HepG2 (cell line): Measurements from ENCODE around the gene KCNN2. TPM values are rescaled to one million over a fixed set of nuclear protein-coding genes. Genes with fewer than 3 reads are reported as not detected.

Experiments
- ATAC-seq: fragments of 200-7000 bp; cut with Tn5 transposase; 3 replicates; pipeline ENCODE4 v1.9.1; 2020; ENCODE audit warnings: mild to moderate bottlenecking, moderate library complexity
- BruUV-seq: library from RNA; stranded (reverse); fragments of 400-500 nt; replicated peaks from 2 replicates; lab custom pipeline; 2021; lab: Mats Ljungman, UMichigan
- CTCF ChIA-PET: fragments of 300-600 bp; formaldehyde crosslinking; extraction: SDS; loops from one replicate; lab custom pipeline; 2021; ENCODE audit warnings: low total read pairs, inconsistent platforms, low intra/inter-chr PET ratio; lab: Yijun Ruan, JAX
- POLR2A ChIA-PET: fragments of 350-600 bp; sonication (Branson Sonifier 250); formaldehyde crosslinking; loops from one replicate; lab custom pipeline; 2020; ENCODE audit warnings: antibody characterized with exemption, inconsistent platforms; lab: Yijun Ruan, JAX
- DNase-seq: peaks from one replicate; pipeline ENCODE4 v3.0.0-alpha.2; 2015; ENCODE audit warnings: low spot score
- FAIRE-seq: peaks from 3 replicates; lab custom pipeline; 2011; peaks lifted over from hg19 to GRCh38; lab: Jason Lieb, UNC
- H2AFZ ChIP-seq: one replicate; pipeline ENCODE4 v1.6.1; 2011; ENCODE audit warnings: low read length, inconsistent platforms
- H3K27ac ChIP-seq: fragments of 300-600 bp; 3 replicates; pipeline ENCODE4 v1.8.0; 2011; ENCODE audit warnings: mixed run types, mild to moderate bottlenecking, mixed read lengths, low read length, inconsistent platforms; ENCODE audit not compliant: insufficient read depth; ENCODE audit errors: extremely low read length
- H3K27me3 ChIP-seq, 2 experiments: fragments of 200-600 bp in 1 of 2; 2 replicates in 1 of 2; 3 replicates in 1 of 2; pipeline versions ENCODE4 v1.6.0 to v1.8.0; 2011; ENCODE audit warnings: low read length in 2 of 2, mild to moderate bottlenecking in 2 of 2, moderate library complexity in 2 of 2, inconsistent platforms in 1 of 2; ENCODE audit not compliant: insufficient read depth in 2 of 2, control insufficient read depth in 1 of 2
- H3K36me3 ChIP-seq, 2 experiments: fragments of 200-600 bp in 1 of 2; replicated peaks in 1 of 2; 2 replicates in 1 of 2; 3 replicates in 1 of 2; pipeline versions ENCODE4 v1.5.1 to v1.8.0; 2011; ENCODE audit warnings: low read length in 2 of 2, inconsistent platforms in 1 of 2; ENCODE audit not compliant: insufficient read depth in 2 of 2, control insufficient read depth in 1 of 2
- H3K4me1 ChIP-seq: 2 replicates; pipeline ENCODE4 v1.5.1; 2012; ENCODE audit warnings: low read length, inconsistent platforms; ENCODE audit not compliant: insufficient read depth
- H3K4me2 ChIP-seq: 2 replicates; pipeline ENCODE4 v1.6.0; 2011; ENCODE audit warnings: low read depth, low read length, inconsistent platforms
- H3K4me3 ChIP-seq, 3 experiments: fragments of 200-600 bp in 1 of 3; sonication (generic), shearing (Covaris generic) in 1 of 3; replicated peaks in 1 of 3; 2 replicates each; pipeline ENCODE4 v1.5.1; 2011 to 2016; ENCODE audit warnings: low read length in 3 of 3, inconsistent platforms in 2 of 3, low read depth in 2 of 3, mild to moderate bottlenecking in 2 of 3, control low read depth in 1 of 3, mixed read lengths in 1 of 3; ENCODE audit not compliant: insufficient read depth in 1 of 3
- H3K79me2 ChIP-seq: one replicate; pipeline ENCODE4 v1.6.1; 2011; ENCODE audit warnings: low read length, inconsistent platforms; ENCODE audit not compliant: insufficient read depth
- H3K9ac ChIP-seq: 2 replicates; pipeline ENCODE4 v1.6.0; 2011; ENCODE audit warnings: mild to moderate bottlenecking, low read depth, low read length, inconsistent platforms; ENCODE audit not compliant: insufficient read depth
- H3K9me3 ChIP-seq: 2 replicates; pipeline ENCODE4 v1.5.1; 2012; ENCODE audit warnings: mild to moderate bottlenecking, low read length
- H4K20me1 ChIP-seq: 2 replicates; pipeline ENCODE4 v1.6.0; 2011; ENCODE audit warnings: inconsistent platforms, mild to moderate bottlenecking, low read length, moderate library complexity; ENCODE audit not compliant: insufficient read depth
- HCFC1 ChIP-seq: fragments of 150-350 bp; IDR thresholded peaks from 2 replicates; pipeline ENCODE4 v1.6.1; 2014; ENCODE audit warnings: low read depth, low read length
- HNRNPL ChIP-seq: fragments of 200-400 bp; formaldehyde crosslinking; IDR thresholded peaks from 2 replicates; pipeline ENCODE4 v1.6.1; 2017; ENCODE audit warnings: mild to moderate bottlenecking, low read depth, low read length
- POLR2G ChIP-seq: fragments of 200-400 bp; formaldehyde crosslinking; IDR thresholded peaks from 2 replicates; pipeline ENCODE4 v1.6.1; 2018; ENCODE audit warnings: mild to moderate bottlenecking, low read depth, low read length, moderate library complexity
- ZIK1 ChIP-seq: sonication (generic); formaldehyde crosslinking; IDR thresholded peaks from 2 replicates; pipeline ENCODE4 v1.5.0; 2020; ENCODE audit warnings: mild to moderate bottlenecking, low read depth, missing genetic modification reagents, borderline replicate concordance
- ZNF225 ChIP-seq: sonication (generic); formaldehyde crosslinking; IDR thresholded peaks from 2 replicates; pipeline ENCODE4 v1.4.0; 2020; ENCODE audit warnings: mild to moderate bottlenecking, missing genetic modification reagents
- ZNF282 ChIP-seq: fragments of 450-650 bp; IDR thresholded peaks from 2 replicates; pipeline ENCODE4 v1.6.1; 2018; ENCODE audit not compliant: partially characterized antibody
- ZNF3 ChIP-seq: IDR thresholded peaks from 2 replicates; pipeline ENCODE4 v1.7.0; 2017; ENCODE audit warnings: inconsistent platforms
- ZNF432 ChIP-seq: sonication (generic); formaldehyde crosslinking; IDR thresholded peaks from 2 replicates; pipeline ENCODE4 v1.5.0; 2020; ENCODE audit warnings: missing genetic modification reagents, mild to moderate bottlenecking, borderline replicate concordance
- ZNF460 ChIP-seq: sonication (generic); formaldehyde crosslinking; IDR thresholded peaks from 2 replicates; pipeline ENCODE4 v1.5.1; 2020; ENCODE audit warnings: missing genetic modification reagents, mild to moderate bottlenecking, borderline replicate concordance
- in situ Hi-C: cut with HindIII; loops from 2 replicates; pipeline ENCODE4 v1.10.0; 2017; ENCODE audit warnings: low pct_unique_long_range_greater_than_20kb; ENCODE audit not compliant: extremely low pct_ligation_motif_present
- intact Hi-C: fragments of 100-400 bp; cut with micrococcal nuclease; formaldehyde crosslinking; loops from one replicate; pipeline ENCODE4 v1.10.0; 2022; ENCODE audit not compliant: unreplicated experiment
- polyA plus RNA-seq, 8 experiments: library from polyadenylated mRNA; depleted of rRNA in 3 of 8; stranded (reverse) in 7 of 8; unstranded in 1 of 8; fragments of >200 nt; fragmentation: Illumina TruSeq in 4 of 8; extraction: Trizol in 4 of 8; gene quantifications; 2 replicates each; pipeline versions ENCODE4 v1.2.1 to v1.2.3, GENCODE V29; 2011 to 2016; ENCODE audit warnings: low read depth in 4 of 8, missing spikeins in 1 of 8, mixed read lengths in 1 of 8; ENCODE audit not compliant: insufficient read depth in 1 of 8
- total RNA-seq, 5 experiments: library from RNA; depleted of rRNA; stranded (reverse); fragments of >200 nt; fragmentation: Illumina TruSeq; extraction: Trizol; gene quantifications; 2 replicates each; pipeline ENCODE4 v1.2.3, GENCODE V29; 2016; ENCODE audit warnings: low read depth in 1 of 5
- TF ChIP-seq, protein P1 (sequence below): sonication (generic); formaldehyde crosslinking; conservative IDR thresholded peaks from 2 replicates; pipeline ENCODE4 v1.4.0; 2020; ENCODE audit warnings: missing genetic modification reagents
- TF ChIP-seq, protein P2 (sequence below): sonication (generic); formaldehyde crosslinking; IDR thresholded peaks from 2 replicates; pipeline ENCODE4 v1.8.0; 2022; ENCODE audit warnings: mild to moderate bottlenecking, missing genetic modification reagents, moderate library complexity
- TF ChIP-seq, protein P3 (sequence below): sonication (generic); formaldehyde crosslinking; IDR thresholded peaks from 2 replicates; pipeline ENCODE4 v1.5.0; 2020; ENCODE audit warnings: missing genetic modification reagents
- TF ChIP-seq, protein P4 (sequence below): sonication (generic); formaldehyde crosslinking; conservative IDR thresholded peaks from 2 replicates; pipeline ENCODE4 v1.8.0; 2022; ENCODE audit warnings: low read depth, missing genetic modification reagents
- TF ChIP-seq, protein P5 (sequence below): IDR thresholded peaks from 2 replicates; pipeline ENCODE4 v1.6.1; 2012; ENCODE audit warnings: low read depth, low read length, improper control_type of control experiment
- TF ChIP-seq, protein P6 (sequence below): conservative IDR thresholded peaks from 2 replicates; pipeline ENCODE4 v1.6.1; 2018; ENCODE audit warnings: missing genetic modification reagents

The KCNN2 gene
- total and polyA plus RNA-seq, 2 of the 13 experiments (the other 11 are each of a cell fraction or from before 2014, with no cell fraction given) = not detected

DNA sequence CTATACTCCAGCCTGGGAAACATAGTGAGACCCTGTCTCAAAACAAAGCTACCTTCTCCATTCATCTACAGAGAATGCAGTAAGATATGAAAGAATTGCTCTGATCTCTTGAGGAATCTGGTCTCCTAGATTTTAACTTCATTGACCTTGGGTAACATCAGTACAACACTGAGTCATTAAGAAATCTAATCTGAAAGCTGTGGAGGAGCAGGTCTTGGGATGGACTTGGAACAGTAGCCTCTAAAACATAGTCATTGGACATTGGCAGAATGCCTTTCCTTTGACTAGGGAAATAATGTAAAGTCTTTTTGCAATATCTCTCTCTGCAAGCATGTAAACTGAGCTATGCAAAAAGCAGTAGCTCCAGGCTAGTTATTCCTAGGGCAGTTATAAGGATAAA is 58.1 kb downstream of the KCNN2 start:
- no peaks in the 10 kb centered on the region for H3K36me3 ChIP-seq
- H3K4me2 ChIP-seq = no peak overlapping the region
- ChIA-PET CTCF (no interaction called here), POLR2A (no interaction called here)
- intact Hi-C loops = no loop called here
- H3K27me3 ChIP-seq = no peaks in the 10 kb centered on the region; a peak in 1 of 5 replicates
- DNase-seq = no peak
- no peak overlapping the region for H3K9ac ChIP-seq
- no peak for ATAC-seq
- no TSS peak for BruUV-seq
- FAIRE-seq = no peak
- H3K4me1 ChIP-seq = no peaks in the 10 kb centered on the region
- no peak overlapping the region for H2AFZ ChIP-seq
- H3K79me2 ChIP-seq = no peaks in the 10 kb centered on the region
- no peak overlapping the region for H3K4me3 ChIP-seq
- in situ Hi-C loops = no loop called here
- H3K27ac ChIP-seq = no peak overlapping the region
- H3K9me3 ChIP-seq = no peaks in the 10 kb centered on the region
- no peaks in the 10 kb centered on the region for H4K20me1 ChIP-seq
- TF ChIP-seq, protein P1, sequence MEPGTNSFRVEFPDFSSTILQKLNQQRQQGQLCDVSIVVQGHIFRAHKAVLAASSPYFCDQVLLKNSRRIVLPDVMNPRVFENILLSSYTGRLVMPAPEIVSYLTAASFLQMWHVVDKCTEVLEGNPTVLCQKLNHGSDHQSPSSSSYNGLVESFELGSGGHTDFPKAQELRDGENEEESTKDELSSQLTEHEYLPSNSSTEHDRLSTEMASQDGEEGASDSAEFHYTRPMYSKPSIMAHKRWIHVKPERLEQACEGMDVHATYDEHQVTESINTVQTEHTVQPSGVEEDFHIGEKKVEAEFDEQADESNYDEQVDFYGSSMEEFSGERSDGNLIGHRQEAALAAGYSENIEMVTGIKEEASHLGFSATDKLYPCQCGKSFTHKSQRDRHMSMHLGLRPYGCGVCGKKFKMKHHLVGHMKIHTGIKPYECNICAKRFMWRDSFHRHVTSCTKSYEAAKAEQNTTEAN (CRISPR knock-in tag) = no peak
- TF ChIP-seq ZNF282 = no peak
- TF ChIP-seq HCFC1 = no peak
- TF ChIP-seq HNRNPL = no peak
- TF ChIP-seq ZIK1 (CRISPR knock-in tag) = no peak
- TF ChIP-seq, protein P2, sequence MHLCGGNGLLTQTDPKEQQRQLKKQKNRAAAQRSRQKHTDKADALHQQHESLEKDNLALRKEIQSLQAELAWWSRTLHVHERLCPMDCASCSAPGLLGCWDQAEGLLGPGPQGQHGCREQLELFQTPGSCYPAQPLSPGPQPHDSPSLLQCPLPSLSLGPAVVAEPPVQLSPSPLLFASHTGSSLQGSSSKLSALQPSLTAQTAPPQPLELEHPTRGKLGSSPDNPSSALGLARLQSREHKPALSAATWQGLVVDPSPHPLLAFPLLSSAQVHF (CRISPR knock-in tag) = no peak
- TF ChIP-seq, protein P3, sequence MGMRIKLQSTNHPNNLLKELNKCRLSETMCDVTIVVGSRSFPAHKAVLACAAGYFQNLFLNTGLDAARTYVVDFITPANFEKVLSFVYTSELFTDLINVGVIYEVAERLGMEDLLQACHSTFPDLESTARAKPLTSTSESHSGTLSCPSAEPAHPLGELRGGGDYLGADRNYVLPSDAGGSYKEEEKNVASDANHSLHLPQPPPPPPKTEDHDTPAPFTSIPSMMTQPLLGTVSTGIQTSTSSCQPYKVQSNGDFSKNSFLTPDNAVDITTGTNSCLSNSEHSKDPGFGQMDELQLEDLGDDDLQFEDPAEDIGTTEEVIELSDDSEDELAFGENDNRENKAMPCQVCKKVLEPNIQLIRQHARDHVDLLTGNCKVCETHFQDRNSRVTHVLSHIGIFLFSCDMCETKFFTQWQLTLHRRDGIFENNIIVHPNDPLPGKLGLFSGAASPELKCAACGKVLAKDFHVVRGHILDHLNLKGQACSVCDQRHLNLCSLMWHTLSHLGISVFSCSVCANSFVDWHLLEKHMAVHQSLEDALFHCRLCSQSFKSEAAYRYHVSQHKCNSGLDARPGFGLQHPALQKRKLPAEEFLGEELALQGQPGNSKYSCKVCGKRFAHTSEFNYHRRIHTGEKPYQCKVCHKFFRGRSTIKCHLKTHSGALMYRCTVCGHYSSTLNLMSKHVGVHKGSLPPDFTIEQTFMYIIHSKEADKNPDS (CRISPR knock-in tag) = no peak
- TF ChIP-seq, protein P4, sequence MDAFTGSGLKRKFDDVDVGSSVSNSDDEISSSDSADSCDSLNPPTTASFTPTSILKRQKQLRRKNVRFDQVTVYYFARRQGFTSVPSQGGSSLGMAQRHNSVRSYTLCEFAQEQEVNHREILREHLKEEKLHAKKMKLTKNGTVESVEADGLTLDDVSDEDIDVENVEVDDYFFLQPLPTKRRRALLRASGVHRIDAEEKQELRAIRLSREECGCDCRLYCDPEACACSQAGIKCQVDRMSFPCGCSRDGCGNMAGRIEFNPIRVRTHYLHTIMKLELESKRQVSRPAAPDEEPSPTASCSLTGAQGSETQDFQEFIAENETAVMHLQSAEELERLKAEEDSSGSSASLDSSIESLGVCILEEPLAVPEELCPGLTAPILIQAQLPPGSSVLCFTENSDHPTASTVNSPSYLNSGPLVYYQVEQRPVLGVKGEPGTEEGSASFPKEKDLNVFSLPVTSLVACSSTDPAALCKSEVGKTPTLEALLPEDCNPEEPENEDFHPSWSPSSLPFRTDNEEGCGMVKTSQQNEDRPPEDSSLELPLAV (CRISPR knock-in tag) = no peak
- TF ChIP-seq ZNF460 (CRISPR knock-in tag) = no peak
- no peak for TF ChIP-seq ZNF432 (CRISPR knock-in tag)
- TF ChIP-seq POLR2G = no peak
- TF ChIP-seq, protein P5, sequence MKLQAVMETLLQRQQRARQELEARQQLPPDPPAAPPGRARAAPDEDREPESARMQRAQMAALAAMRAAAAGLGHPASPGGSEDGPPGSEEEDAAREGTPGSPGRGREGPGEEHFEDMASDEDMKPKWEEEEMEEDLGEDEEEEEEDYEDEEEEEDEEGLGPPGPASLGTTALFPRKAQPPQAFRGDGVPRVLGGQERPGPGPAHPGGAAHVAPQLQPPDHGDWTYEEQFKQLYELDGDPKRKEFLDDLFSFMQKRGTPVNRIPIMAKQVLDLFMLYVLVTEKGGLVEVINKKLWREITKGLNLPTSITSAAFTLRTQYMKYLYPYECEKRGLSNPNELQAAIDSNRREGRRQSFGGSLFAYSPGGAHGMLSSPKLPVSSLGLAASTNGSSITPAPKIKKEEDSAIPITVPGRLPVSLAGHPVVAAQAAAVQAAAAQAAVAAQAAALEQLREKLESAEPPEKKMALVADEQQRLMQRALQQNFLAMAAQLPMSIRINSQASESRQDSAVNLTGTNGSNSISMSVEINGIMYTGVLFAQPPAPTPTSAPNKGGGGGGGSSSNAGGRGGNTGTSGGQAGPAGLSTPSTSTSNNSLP = no peak
- TF ChIP-seq ZNF225 = no peak
- TF ChIP-seq ZNF3 (CRISPR knock-in tag) = no peak
- TF ChIP-seq, protein P6, sequence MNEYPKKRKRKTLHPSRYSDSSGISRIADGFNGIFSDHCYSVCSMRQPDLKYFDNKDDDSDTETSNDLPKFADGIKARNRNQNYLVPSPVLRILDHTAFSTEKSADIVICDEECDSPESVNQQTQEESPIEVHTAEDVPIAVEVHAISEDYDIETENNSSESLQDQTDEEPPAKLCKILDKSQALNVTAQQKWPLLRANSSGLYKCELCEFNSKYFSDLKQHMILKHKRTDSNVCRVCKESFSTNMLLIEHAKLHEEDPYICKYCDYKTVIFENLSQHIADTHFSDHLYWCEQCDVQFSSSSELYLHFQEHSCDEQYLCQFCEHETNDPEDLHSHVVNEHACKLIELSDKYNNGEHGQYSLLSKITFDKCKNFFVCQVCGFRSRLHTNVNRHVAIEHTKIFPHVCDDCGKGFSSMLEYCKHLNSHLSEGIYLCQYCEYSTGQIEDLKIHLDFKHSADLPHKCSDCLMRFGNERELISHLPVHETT (CRISPR knock-in tag) = no peak
